Measurements from ENCODE around the gene MRTFB. TPM values are rescaled to one million over a fixed set of nuclear protein-coding genes. Genes with fewer than 3 reads are reported as not detected.

The MRTFB gene
- total RNA-seq, 1 experiment from 2014 or later, result 67.3 TPM

GRCh38 chr16:14109782-14110727 lies 38.9 kb downstream of the MRTFB start:
- Mint-ChIP-seq H3K36me3 (ENCODE audit: insufficient read depth, unreplicated experiment) (no peaks in the 10 kb centered on the region), H3K4me1 (ENCODE audit: low read depth, unreplicated experiment) (peaks cover 40% of the 10 kb centered on the region), H3K27ac (ENCODE audit: unreplicated experiment) (no peak overlapping the region), H3K4me3 (ENCODE audit: low read depth, unreplicated experiment) (no peak overlapping the region), H3K9me3 (ENCODE audit: low read depth, unreplicated experiment) (no peaks in the 10 kb centered on the region), H3K27me3 (ENCODE audit: unreplicated experiment) (no peaks in the 10 kb centered on the region)
- intact Hi-C loops (cut with micrococcal nuclease; ENCODE audit: unreplicated experiment), result no loop called here
- TF ChIP-seq, protein P1, sequence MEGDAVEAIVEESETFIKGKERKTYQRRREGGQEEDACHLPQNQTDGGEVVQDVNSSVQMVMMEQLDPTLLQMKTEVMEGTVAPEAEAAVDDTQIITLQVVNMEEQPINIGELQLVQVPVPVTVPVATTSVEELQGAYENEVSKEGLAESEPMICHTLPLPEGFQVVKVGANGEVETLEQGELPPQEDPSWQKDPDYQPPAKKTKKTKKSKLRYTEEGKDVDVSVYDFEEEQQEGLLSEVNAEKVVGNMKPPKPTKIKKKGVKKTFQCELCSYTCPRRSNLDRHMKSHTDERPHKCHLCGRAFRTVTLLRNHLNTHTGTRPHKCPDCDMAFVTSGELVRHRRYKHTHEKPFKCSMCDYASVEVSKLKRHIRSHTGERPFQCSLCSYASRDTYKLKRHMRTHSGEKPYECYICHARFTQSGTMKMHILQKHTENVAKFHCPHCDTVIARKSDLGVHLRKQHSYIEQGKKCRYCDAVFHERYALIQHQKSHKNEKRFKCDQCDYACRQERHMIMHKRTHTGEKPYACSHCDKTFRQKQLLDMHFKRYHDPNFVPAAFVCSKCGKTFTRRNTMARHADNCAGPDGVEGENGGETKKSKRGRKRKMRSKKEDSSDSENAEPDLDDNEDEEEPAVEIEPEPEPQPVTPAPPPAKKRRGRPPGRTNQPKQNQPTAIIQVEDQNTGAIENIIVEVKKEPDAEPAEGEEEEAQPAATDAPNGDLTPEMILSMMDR (IDR thresholded peaks at IDR 0.05; ENCODE audit: unreplicated experiment), result no peak
- CTCF ChIA-PET, result interaction anchor here (0.6 to 3.9 kb wide), 4 partner anchors 9 to 186 kb away, joined by 3 to 11 read pairs (median 4); no protein-coding TSS in a partner anchor
- BruUV-seq (replicated peaks), result no TSS peak
- no peak for DNase-seq

GRCh38 chr16:14110728-14111251 lies 39.7 kb downstream of the MRTFB start:
- intact Hi-C loops (cut with micrococcal nuclease; ENCODE audit: unreplicated experiment), result no loop called here
- no peak for DNase-seq
- CTCF ChIA-PET, result interaction anchor here (1.2 to 3.9 kb wide), 2 partner anchors 14 to 187 kb away, joined by 4 to 11 read pairs; no protein-coding TSS in a partner anchor
- TF ChIP-seq, protein P1 (IDR thresholded peaks at IDR 0.05; ENCODE audit: unreplicated experiment), result no peak
- Mint-ChIP-seq H3K9me3 (ENCODE audit: low read depth, unreplicated experiment) (no peaks in the 10 kb centered on the region), H3K4me3 (ENCODE audit: low read depth, unreplicated experiment) (no peak overlapping the region), H3K27ac (ENCODE audit: unreplicated experiment) (no peak overlapping the region), H3K4me1 (ENCODE audit: low read depth, unreplicated experiment) (peaks cover 37% of the 10 kb centered on the region), H3K27me3 (ENCODE audit: unreplicated experiment) (no peaks in the 10 kb centered on the region), H3K36me3 (ENCODE audit: insufficient read depth, unreplicated experiment) (no peaks in the 10 kb centered on the region)
- no TSS peak for BruUV-seq (replicated peaks)

GRCh38 chr16:14111713-14112538 lies 40.8 kb downstream of the MRTFB start:
- TF ChIP-seq, protein P1 (IDR thresholded peaks at IDR 0.05; ENCODE audit: unreplicated experiment), result no peak
- Mint-ChIP-seq H3K27me3 (ENCODE audit: unreplicated experiment) (no peaks in the 10 kb centered on the region), H3K4me3 (ENCODE audit: low read depth, unreplicated experiment) (no peak overlapping the region), H3K9me3 (ENCODE audit: low read depth, unreplicated experiment) (no peaks in the 10 kb centered on the region), H3K4me1 (ENCODE audit: low read depth, unreplicated experiment) (peaks cover 42% of the 10 kb centered on the region), H3K36me3 (ENCODE audit: insufficient read depth, unreplicated experiment) (no peaks in the 10 kb centered on the region), H3K27ac (ENCODE audit: unreplicated experiment) (no peak overlapping the region)
- CTCF ChIA-PET, result interaction anchor here (3.9 kb wide), 1 partner anchor 15 kb away, joined by 11 read pairs; no protein-coding TSS in a partner anchor
- no peak for DNase-seq
- BruUV-seq (replicated peaks), result no TSS peak
- intact Hi-C loops (cut with micrococcal nuclease; ENCODE audit: unreplicated experiment), result no loop called here

DNA sequence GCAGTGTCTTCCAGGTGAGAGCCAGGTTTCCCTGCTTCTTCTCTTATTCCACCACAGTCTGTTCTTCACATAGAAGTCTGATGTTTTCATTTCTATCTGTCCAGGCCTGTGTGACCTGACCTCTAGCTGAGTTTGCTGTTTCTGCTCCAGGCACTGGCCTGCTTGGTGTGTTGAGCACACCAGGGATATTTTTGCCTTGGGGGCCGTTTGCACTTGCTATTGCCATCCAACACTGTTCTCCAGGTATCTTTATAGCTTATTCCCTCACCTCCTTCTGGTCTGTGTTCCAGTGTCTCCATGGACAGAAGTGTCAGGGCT lies 41.4 kb downstream of the MRTFB start:
- CTCF ChIA-PET, result no interaction called here
- intact Hi-C loops (cut with micrococcal nuclease; ENCODE audit: unreplicated experiment), result no loop called here
- TF ChIP-seq, protein P1 (IDR thresholded peaks at IDR 0.05; ENCODE audit: unreplicated experiment), result no peak
- no peak overlapping the region for H3K4me3 Mint-ChIP-seq (ENCODE audit: low read depth, unreplicated experiment)
- H3K27me3 Mint-ChIP-seq (ENCODE audit: unreplicated experiment), result no peaks in the 10 kb centered on the region
- H3K27ac Mint-ChIP-seq (ENCODE audit: unreplicated experiment), result no peak overlapping the region
- H3K4me1 Mint-ChIP-seq (ENCODE audit: low read depth, unreplicated experiment), result peaks cover 44% of the 10 kb centered on the region
- no TSS peak for BruUV-seq (replicated peaks)
- DNase-seq, result no peak
- no peaks in the 10 kb centered on the region for H3K36me3 Mint-ChIP-seq (ENCODE audit: insufficient read depth, unreplicated experiment)
- H3K9me3 Mint-ChIP-seq (ENCODE audit: low read depth, unreplicated experiment), result no peaks in the 10 kb centered on the region
